H1 (cell line): Measurements from ENCODE around the gene SLC12A4. TPM values are rescaled to one million over a fixed set of nuclear protein-coding genes. Genes with fewer than 3 reads are reported as not detected.

Experiments used
- CBX8 ChIP-seq: fragments of 300-800, 300-1000 bp; sonication (generic); IDR thresholded peaks from 2 replicates; pipeline ENCODE4 v1.7.1; 2016; ENCODE audit warnings: low read depth, low read length, borderline replicate concordance
- CHD7 ChIP-seq: fragments of 300-600 bp; sonication (generic); IDR thresholded peaks from 2 replicates; pipeline ENCODE4 v1.7.1; 2012; ENCODE audit warnings: low read length, moderate library complexity, mild to moderate bottlenecking, inconsistent platforms; ENCODE audit not compliant: insufficient replicate concordance
- GABPA ChIP-seq: IDR thresholded peaks from 2 replicates; pipeline ENCODE4 v1.6.1; 2011; ENCODE audit warnings: mild to moderate bottlenecking, low read length, moderate library complexity, borderline replicate concordance; ENCODE audit not compliant: insufficient read depth
- POU5F1 ChIP-seq: IDR thresholded peaks from 2 replicates; pipeline ENCODE4 v1.6.1; 2011; ENCODE audit warnings: low read depth, mild to moderate bottlenecking, low read length, moderate library complexity
- SAP30 ChIP-seq: fragments of 300-600 bp; sonication (generic); IDR thresholded peaks from 2 replicates; pipeline ENCODE4 v1.7.1; 2012; ENCODE audit warnings: low read length, moderate library complexity, mild to moderate bottlenecking, inconsistent platforms; ENCODE audit not compliant: insufficient read depth, insufficient replicate concordance
- polyA plus RNA-seq, 7 experiments: library from polyadenylated mRNA; depleted of rRNA in 3 of 7; stranded (reverse) in 5 of 7; unstranded in 2 of 7; fragments of >200 nt in 5 of 7; fragments of 200-250 nt in 2 of 7; gene quantifications; 1 replicate in 5 of 7; 2 replicates in 1 of 7; 4 replicates in 1 of 7; pipeline versions ENCODE4 v1.2.1 to v1.2.3, GENCODE V29; 2011 to 2013; ENCODE audit warnings: missing spikeins in 2 of 7, mixed read lengths in 2 of 7
- total RNA-seq: library from RNA; stranded (reverse); fragmentation: NEBNext Ultra II Directional; extraction: Animal tissue kit (Norgen Biotek cat#: 25700); gene quantifications from 2 replicates; pipeline ENCODE4 v1.2.1, GENCODE V29; 2021

SLC12A4 gene
- total and polyA plus RNA-seq, 2 of the 8 experiments (the other 6 are each of a cell fraction or from before 2014, with no cell fraction given): 41.3 to 49.3 TPM

- no peak for TF ChIP-seq CHD7
- TF ChIP-seq GABPA: no peak
- TF ChIP-seq SAP30: no peak
- no peak for TF ChIP-seq POU5F1
- no peak for TF ChIP-seq CBX8
These were observed 65.6 kb downstream of the SLC12A4 start (continued) for GRCh38 chr16:67902831-67903230.
